HL-60 (cell line): Measurements from ENCODE around the gene CPED1.

Source experiments
- DNase-seq, 2 experiments: peaks; one replicate each; pipeline ENCODE4 v3.0.0-alpha.2; 2010 to 2020; ENCODE audit warnings: low read depth in 1 of 2, low spot score in 1 of 2
- H3K27ac ChIP-seq: fragments of 250-450 bp; sonication (Bioruptor Pico); replicated peaks from 2 replicates; pipeline ENCODE4 v1.5.1; 2020; ENCODE audit warnings: mild to moderate bottlenecking, moderate library complexity
- H3K27me3 ChIP-seq: fragments of 250-450 bp; sonication (Bioruptor Pico); 2 replicates; pipeline ENCODE4 v1.5.1; 2021; ENCODE audit warnings: mild to moderate bottlenecking, moderate library complexity; ENCODE audit not compliant: insufficient read depth, poor library complexity, severe bottlenecking
- H3K4me3 ChIP-seq: replicated peaks from 2 replicates; pipeline ENCODE4 v1.5.1; 2011; ENCODE audit warnings: mild to moderate bottlenecking, control low read depth, low read length; ENCODE audit not compliant: insufficient read depth
- GABPA ChIP-seq: IDR thresholded peaks from 2 replicates; pipeline ENCODE4 v1.6.1; 2012; ENCODE audit warnings: low read depth
- POLR2AphosphoS5 ChIP-seq: IDR thresholded peaks from 2 replicates; pipeline ENCODE4 v1.6.1; 2012; ENCODE audit warnings: low read depth
- SPI1 ChIP-seq: IDR thresholded peaks from 2 replicates; pipeline ENCODE4 v1.6.1; 2012; ENCODE audit warnings: low read depth, mild to moderate bottlenecking, borderline replicate concordance
- TF ChIP-seq, protein P1 (sequence below): IDR thresholded peaks from 2 replicates; pipeline ENCODE4 v1.6.1; 2012; ENCODE audit warnings: low read depth; ENCODE audit not compliant: insufficient replicate concordance
- TF ChIP-seq, protein P2 (sequence below): IDR thresholded peaks from one replicate; pipeline ENCODE4 v1.5.1; 2011; ENCODE audit warnings: low read length, control low read depth, inconsistent platforms; ENCODE audit not compliant: insufficient read depth

CPED1 gene

DNA sequence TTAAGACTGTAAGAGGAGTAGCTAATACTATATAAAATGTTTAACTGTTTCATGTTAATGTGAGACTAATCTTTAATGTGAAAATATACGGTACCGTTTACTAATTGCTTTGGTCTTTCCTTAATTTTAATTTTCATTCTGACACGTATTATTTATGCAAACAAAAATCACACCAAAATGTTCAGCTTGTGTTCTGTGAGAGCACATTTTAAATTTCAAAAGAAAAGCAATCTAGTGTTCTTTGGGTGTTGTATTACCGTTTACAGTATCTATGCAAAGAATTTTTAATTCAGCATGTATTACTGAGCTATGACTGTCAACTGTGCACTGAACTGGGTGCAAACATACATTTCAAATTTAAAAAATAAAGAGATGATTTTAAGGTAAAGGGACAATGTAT is 342.5 kb downstream of the CPED1 start:
- H3K27me3 ChIP-seq, result peaks cover 32% of the 10 kb centered on the region
- TF ChIP-seq SPI1, result no peak
- TF ChIP-seq POLR2AphosphoS5, result no peak
- TF ChIP-seq, protein P1, sequence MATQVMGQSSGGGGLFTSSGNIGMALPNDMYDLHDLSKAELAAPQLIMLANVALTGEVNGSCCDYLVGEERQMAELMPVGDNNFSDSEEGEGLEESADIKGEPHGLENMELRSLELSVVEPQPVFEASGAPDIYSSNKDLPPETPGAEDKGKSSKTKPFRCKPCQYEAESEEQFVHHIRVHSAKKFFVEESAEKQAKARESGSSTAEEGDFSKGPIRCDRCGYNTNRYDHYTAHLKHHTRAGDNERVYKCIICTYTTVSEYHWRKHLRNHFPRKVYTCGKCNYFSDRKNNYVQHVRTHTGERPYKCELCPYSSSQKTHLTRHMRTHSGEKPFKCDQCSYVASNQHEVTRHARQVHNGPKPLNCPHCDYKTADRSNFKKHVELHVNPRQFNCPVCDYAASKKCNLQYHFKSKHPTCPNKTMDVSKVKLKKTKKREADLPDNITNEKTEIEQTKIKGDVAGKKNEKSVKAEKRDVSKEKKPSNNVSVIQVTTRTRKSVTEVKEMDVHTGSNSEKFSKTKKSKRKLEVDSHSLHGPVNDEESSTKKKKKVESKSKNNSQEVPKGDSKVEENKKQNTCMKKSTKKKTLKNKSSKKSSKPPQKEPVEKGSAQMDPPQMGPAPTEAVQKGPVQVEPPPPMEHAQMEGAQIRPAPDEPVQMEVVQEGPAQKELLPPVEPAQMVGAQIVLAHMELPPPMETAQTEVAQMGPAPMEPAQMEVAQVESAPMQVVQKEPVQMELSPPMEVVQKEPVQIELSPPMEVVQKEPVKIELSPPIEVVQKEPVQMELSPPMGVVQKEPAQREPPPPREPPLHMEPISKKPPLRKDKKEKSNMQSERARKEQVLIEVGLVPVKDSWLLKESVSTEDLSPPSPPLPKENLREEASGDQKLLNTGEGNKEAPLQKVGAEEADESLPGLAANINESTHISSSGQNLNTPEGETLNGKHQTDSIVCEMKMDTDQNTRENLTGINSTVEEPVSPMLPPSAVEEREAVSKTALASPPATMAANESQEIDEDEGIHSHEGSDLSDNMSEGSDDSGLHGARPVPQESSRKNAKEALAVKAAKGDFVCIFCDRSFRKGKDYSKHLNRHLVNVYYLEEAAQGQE, result no peak
- TF ChIP-seq GABPA, result no peak
- TF ChIP-seq, protein P2, sequence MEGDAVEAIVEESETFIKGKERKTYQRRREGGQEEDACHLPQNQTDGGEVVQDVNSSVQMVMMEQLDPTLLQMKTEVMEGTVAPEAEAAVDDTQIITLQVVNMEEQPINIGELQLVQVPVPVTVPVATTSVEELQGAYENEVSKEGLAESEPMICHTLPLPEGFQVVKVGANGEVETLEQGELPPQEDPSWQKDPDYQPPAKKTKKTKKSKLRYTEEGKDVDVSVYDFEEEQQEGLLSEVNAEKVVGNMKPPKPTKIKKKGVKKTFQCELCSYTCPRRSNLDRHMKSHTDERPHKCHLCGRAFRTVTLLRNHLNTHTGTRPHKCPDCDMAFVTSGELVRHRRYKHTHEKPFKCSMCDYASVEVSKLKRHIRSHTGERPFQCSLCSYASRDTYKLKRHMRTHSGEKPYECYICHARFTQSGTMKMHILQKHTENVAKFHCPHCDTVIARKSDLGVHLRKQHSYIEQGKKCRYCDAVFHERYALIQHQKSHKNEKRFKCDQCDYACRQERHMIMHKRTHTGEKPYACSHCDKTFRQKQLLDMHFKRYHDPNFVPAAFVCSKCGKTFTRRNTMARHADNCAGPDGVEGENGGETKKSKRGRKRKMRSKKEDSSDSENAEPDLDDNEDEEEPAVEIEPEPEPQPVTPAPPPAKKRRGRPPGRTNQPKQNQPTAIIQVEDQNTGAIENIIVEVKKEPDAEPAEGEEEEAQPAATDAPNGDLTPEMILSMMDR, result no peak
- H3K27ac ChIP-seq, result no peak overlapping the region
- no peak overlapping the region for H3K4me3 ChIP-seq
- DNase-seq, result no peak

DNA sequence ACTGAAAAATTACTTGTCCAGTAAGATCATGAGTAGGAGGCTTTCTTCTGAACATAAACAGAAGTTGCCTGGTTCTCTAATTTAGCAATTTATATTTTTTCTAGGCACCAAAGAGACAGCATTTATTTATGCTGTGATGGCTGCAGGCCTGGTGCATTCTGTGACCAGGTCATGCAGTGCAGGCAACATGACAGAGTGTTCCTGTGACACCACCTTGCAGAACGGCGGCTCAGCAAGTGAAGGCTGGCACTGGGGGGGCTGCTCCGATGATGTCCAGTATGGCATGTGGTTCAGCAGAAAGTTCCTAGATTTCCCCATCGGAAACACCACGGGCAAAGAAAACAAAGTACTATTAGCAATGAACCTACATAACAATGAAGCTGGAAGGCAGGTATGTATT is 343.1 kb downstream of the CPED1 start:
- Histone ChIP-seq H3K27ac (no peak overlapping the region), H3K27me3 (peaks cover 32% of the 10 kb centered on the region), H3K4me3 (no peak overlapping the region)
- DNase-seq, result no peak
- TF ChIP-seq POLR2AphosphoS5 (no peak), GABPA (no peak), SPI1 (no peak)
- TF ChIP-seq, protein P2, result no peak
- TF ChIP-seq, protein P1, result no peak

DNA sequence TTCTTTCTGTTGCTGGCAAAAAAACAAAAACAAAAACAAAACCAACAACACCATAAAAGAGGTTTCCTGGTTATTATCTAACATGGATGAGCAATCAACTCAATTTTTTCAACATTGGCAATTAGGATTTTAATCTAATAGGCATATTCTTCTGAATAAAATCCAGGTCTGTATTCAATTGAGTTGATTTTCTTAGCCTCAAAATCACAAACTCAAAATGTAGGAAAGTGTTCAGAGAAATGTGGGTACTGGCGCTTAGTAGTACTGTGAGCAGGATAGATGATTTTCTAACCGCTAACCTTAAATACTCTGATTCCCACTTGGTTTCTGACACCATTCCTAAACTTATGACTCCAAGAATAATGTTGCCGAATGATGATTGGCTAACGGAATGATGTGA is 345.9 kb downstream of the CPED1 start:
- no peak for TF ChIP-seq GABPA
- TF ChIP-seq SPI1, result no peak
- TF ChIP-seq, protein P1, result no peak
- no peak for TF ChIP-seq POLR2AphosphoS5
- TF ChIP-seq, protein P2, result no peak
- Histone ChIP-seq H3K4me3 (no peak overlapping the region), H3K27ac (no peak overlapping the region), H3K27me3 (peaks cover 22% of the 10 kb centered on the region)
- DNase-seq, result no peak
